NCI-H1436 (cell line): ENCODE data around the gene YPEL4.

Experiments
- DNase-seq: peaks from one replicate; lab custom pipeline; 2025; lab: John Stamatoyannopoulos, UW

The YPEL4 gene

DNA sequence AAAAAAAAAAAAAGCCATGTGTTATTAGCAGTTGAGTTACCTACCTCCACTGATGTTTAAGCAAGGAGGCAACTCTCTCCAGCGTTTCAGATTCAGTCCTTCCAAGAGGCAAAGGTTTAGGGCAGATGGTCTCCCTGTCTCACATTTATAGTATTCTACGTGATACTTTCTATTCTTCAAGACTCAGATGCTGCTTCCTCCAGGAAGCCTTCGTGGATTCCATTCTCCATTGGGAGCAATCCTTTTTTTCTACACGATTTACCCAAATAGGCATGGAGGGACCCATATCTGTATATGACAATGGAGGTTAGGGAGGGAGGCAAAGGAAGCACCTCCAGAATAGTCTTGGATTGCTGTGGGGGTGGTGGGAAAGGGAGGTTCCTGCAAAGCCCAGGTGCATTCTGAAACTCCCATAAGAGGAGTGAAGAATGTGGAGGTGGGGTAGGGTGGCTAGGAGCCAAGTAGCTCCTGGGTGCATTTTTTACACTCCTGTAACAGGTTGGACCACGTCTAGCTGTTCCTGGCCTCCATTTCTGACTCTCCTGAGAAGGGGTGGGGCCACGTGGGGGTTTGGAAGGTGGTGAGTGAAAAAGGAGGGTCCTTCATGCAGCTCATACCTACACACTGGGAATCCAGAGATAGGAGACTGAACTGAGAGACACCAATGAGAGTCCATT, 16.2 kb downstream of the YPEL4 start:
- no peak for DNase-seq

- DNase-seq: no peak
These were observed 17.6 kb downstream of the YPEL4 start for GRCh38 chr11:57632116-57632515.

GRCh38 chr11:57630171-57630570, 19.5 kb downstream of the YPEL4 start:
- no peak for DNase-seq

- DNase-seq: no peak
These were observed 22.8 kb downstream of the YPEL4 start for GRCh38 chr11:57626895-57627294.

DNA sequence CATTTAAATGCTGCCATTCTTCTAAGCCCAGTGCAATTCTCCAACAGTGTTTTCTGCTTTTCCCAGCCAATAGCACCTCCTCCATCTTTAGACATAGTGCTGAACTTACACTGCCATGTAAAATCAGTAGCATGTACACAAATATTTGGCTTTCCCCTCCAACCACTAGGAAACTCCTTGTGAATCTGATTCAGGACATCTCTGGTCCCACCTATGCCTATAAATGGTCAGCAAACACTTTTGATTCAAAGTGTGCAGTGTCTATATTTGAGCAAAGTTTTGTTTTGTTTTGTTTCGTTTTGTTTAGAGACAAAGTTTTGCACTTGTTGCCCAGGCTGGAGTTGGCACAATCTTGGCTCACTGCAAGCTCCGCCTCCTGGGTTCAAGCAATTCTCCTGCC, 24.8 kb downstream of the YPEL4 start:
- DNase-seq: no peak

GRCh38 chr11:57622263-57622662, 27.4 kb downstream of the YPEL4 start:
- DNase-seq: no peak

GRCh38 chr11:57620467-57620866, 29.2 kb downstream of the YPEL4 start:
- DNase-seq: no peak

- DNase-seq: no peak
These were observed 30.4 kb downstream of the YPEL4 start for GRCh38 chr11:57619331-57619730.

DNA sequence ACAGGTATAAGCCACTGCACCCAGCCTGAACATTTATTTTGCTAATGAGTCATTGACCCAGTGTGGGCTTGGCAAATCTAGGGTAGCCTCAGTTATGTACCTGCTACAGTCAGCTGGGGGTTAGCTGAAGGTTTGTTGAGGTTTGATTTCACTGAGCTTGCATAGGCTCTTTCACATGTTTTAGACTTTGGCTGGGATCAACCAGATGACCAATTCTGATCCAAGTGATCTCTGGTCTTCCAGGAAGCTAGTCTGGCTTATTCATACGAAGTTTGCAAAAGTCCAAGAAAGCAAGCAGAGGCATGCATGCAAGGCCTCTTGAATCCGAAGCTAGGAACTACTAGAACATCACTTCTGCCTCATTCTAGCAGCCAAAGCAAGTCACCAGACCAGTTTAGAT, 31.3 kb downstream of the YPEL4 start:
- no peak for DNase-seq

- no peak for DNase-seq
These were observed 33.1 kb downstream of the YPEL4 start for GRCh38 chr11:57616595-57616994.

GRCh38 chr11:57615308-57615707, 34.4 kb downstream of the YPEL4 start:
- DNase-seq: no peak

- no peak for DNase-seq
These were observed 35.4 kb downstream of the YPEL4 start for GRCh38 chr11:57614234-57614772.

DNA sequence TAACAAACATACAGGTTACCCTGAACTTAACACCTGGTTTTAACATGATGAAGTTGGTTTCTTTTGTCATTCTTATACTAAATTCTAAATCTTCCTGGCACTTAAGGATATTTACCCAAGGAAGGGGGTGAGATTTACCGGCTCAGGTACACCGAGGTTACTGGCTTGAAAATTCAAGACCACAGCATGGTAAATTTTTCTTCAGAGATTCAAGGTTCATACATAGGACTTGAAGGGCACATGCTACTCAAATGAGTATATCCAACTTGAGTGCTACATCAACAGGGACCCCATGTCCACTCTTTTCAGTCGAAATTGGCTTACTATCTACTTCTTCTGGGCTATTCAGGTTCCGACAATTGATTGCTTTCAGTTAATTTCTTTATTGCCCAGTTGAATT, 39.5 kb downstream of the YPEL4 start:
- no peak for DNase-seq

DNA sequence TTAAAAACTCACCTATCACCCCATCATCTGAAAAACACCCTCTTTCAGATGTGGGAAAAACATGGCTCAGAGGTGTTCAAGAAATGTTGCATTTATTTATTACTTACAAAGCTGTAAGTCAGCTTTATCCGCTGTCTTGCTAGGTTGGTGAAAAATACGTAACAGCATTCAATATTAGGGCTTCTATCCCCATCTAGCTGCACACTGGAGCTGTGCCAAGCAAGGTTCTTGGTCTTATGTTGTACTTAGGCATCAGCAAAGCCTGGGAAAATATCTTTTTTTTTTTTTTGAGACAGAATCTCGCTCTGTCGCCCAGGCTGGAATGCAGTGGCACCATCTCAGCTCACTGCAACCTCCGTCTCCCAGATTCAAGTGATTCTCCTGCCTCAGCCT, 44.7 kb downstream of the YPEL4 start:
- no peak for DNase-seq

DNA sequence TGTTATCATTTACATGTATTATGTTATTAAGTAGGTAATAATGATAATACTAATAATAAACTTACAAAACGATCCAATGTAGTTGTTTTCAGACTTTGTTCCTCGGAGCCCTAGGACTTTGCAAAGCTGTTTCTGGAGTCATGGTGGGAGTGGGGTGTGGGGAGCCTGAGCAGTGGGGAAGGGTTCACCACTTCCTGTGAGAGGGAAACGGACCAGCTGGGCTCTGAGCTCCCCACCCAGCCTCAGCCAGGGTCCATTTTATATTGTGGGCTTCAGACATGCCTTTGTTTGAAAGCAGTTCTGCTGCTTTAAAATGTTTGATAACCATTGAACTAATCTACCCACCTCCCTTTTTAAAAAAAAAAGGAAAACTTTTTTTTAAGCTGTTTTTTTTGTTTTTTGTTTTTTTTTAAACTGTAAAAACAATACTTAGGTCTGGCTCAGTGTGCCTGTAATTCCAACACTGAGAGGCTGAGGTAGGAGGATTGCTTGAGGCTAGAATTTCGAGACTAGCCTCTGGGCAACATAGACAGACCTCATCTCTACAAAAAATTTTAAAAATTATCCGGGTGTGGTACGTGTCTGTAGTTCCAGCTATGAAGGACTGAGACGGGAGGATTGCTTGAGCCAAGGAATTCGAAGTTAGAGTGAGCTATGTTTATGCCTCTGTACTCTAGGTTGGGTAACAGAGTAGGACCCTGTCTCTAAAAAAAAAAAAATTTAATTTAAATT, 45.2 kb downstream of the YPEL4 start:
- no peak for DNase-seq

DNA sequence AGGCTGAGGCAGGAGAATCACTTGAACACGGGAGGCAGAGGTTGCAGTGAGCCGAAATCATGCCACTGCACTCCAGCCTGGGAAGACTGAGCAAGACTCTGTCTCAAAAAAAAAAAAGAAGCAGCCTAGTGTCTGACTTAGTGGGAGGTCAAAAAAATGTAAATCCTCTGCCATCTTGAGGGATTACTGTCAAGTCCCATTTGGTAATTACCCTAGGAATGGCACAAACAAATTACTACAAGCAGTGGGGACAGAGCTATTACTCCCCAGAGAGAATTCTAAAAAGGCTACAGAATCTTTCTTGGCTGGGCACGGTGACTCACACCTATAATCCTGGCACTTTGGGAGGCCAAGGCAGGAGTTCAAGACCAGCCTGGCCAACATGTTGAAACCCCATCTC, 48.4 kb downstream of the YPEL4 start:
- no peak for DNase-seq

DNA sequence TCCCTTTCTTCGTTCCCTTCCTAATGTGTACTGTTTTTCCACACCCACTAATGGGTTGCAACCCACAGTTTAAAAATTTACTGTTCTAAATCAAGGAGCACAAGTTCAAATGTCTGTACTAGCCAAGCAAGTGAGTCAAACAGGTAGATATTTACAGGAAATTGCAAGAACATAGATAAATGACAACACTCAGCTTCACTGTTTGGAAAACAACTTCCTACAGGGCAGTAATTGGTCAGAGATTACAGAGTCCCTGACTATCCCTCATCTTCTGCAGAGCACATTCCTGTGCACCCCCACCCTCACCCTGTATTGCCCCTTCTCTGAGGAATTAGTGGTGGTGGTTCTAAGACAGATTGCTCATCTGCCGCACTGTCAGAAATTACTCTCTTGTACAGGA, 50.3 kb downstream of the YPEL4 start:
- no peak for DNase-seq

DNA sequence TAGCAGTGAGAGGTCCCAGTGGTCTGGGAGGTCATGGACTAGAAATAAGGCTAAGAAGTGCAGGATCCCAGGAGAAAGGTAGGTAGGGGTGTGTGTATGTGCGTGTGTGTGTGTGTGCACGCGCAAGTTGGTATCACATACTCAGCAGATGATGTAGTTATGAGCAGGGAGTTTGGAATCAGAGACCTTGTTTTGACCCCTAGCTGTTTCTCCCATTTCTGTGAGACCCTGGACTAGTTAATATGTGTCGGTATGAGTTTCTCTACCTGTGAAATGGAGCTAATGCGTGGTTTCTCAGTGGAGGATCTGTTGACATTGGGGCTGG, 50.9 kb downstream of the YPEL4 start:
- no peak for DNase-seq

DNA sequence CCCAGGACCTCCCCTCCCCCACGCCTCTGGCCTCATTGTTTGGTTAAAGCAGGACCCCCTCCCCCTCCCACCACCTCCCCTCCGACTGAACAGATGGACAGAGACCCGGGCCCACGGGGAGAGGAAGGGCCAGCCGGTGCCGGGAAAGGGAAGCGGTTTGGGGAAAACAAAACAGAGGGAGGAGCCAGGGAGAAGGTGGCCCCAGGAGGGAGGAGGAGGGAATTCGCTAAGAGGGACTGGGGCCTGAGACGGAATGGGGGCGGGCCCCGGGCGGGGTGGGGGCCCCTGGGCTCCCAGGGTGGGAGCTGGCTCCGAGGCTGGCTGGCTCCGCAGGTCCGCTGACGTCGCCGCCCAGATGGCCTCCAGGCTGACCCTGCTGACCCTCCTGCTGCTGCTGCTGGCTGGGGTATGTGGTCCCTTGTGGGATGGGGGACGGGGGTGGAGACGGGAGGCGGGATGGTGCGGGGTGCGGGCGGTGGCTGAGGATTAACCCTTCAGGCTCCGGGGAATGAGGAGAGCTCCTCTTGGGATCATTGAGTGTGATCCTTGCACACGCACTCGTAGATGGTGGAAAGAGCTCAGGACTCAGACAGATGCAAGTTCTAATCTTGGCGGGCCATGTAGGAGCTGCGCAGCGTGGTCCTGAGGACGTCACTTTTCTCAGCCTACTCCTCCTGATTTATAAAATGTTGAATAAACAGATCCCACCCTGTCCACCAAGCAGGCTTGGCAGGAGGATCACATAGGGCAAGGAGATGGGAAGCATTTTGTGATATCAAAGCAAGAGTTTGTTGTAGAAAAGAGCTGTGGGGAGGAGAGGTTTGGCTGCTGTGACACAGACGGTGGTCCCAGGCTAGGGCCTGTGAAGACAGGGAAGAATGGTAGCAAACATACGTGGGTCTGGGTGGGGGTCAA, 51.5 kb downstream of the YPEL4 start:
- DNase-seq: no peak

DNA sequence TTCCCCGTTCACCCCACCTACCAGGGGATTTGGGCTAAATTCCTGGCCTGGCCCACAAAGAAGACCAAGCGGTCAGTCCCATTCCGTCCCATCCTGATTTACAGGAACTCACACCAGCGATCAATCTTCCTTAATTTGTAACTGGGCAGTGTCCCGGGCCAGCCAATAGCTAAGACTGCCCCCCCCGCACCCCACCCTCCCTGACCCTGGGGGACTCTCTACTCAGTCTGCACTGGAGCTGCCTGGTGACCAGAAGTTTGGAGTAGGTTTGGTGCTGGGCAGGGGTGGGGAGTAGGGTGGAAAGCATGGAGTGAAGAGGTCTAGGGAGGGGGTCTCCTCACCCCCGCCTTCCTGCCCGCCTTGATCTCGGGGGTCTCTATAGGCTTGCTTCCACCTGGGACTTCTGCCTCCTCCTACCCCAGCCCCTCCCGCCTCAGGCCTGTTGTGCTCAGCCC, 52.2 kb downstream of the YPEL4 start, which contains the start of gene SERPING1:
SERPING1 (plus strand) TSS at position 225 of the 455 bp plus-strand sequence. CDS start 586 bp downstream, outside the sequence.
- no peak for DNase-seq

GRCh38 chr11:57596266-57596885, 53.3 kb downstream of the YPEL4 start:
- no peak for DNase-seq
